ENCODE results near the gene SLC37A3. TPM values are rescaled to one million over a fixed set of nuclear protein-coding genes. Genes with fewer than 3 reads are reported as not detected.
A peak's percentile ranks its signal among the peaks of the same experiment; 100 is the strongest.

The SLC37A3 gene
- total RNA-seq: 10 to 100 TPM; 56.6 to 57.2 TPM
- 12.0 TPM for polyA plus RNA-seq

- Mint-ChIP-seq H3K36me3 (peaks cover 0 to 4% (median 1%) of the 10 kb centered on the region in 3 donors), H3K4me3 (peak within 1 kb of the TSS; percentile 88 to 96 (median 93)), H3K4me1 (peaks cover 14 to 30% (median 24%) of the 10 kb centered on the region in 3 donors), H3K27me3 (no peaks in the 10 kb centered on the region), H3K27ac (peak within 1 kb of the TSS; percentile 49 to 98 (median 90)), H3K9me3 (no peaks in the 10 kb centered on the region)
- ChIA-PET CTCF (interaction anchor here (0.6 to 1.0 kb wide), 2 partner anchors 13 to 97 kb away, joined by 3 to 4 read pairs; no protein-coding TSS in a partner anchor), POLR2A (interaction anchor here (0.5 to 1.7 kb wide), 4 partner anchors 14 to 1053 kb away, joined by 3 to 15 read pairs (median 5); no protein-coding TSS in a partner anchor)
- H3K4me1 ChIP-seq (ENCODE audit: insufficient read depth, low read length): peaks cover 7% of the 10 kb centered on the region
- H3K4me3 ChIP-seq (ENCODE audit: low read length): peak within 1 kb of the TSS; percentile 71
- H3K27ac ChIP-seq (ENCODE audit: low read depth, low read length): peak within 1 kb of the TSS; percentile 68
- no peaks in the 10 kb centered on the region for H3K9me3 ChIP-seq (ENCODE audit: low read length)
- peak; percentile 78 to 88 (median 83) for DNase-seq
- no peaks in the 10 kb centered on the region for H3K36me3 ChIP-seq (ENCODE audit: insufficient read depth, low read length)
- no peaks in the 10 kb centered on the region for H3K27me3 ChIP-seq (ENCODE audit: insufficient read depth, low read length, poor library complexity, severe bottlenecking)
Measured at GRCh38 chr7:140397784-140398750, at the start of gene SLC37A3. Gene SLC37A3 (minus strand): TSS chr7:140398530. CDS start chr7:140382526, 16,004 bp downstream.

GRCh38 chr7:140447841-140448240, 49.5 kb upstream of the SLC37A3 start:
- H3K27ac Mint-ChIP-seq: peak overlapping the region in 2 of 8 donors; percentile 18 to 29
- no peak for DNase-seq
- Histone ChIP-seq H3K4me1 (ENCODE audit: insufficient read depth, low read length) (no peaks in the 10 kb centered on the region), H3K9me3 (ENCODE audit: low read length) (no peaks in the 10 kb centered on the region), H3K27me3 (ENCODE audit: insufficient read depth, low read length, poor library complexity, severe bottlenecking) (no peaks in the 10 kb centered on the region), H3K4me3 (ENCODE audit: low read length) (no peak overlapping the region), H3K27ac (ENCODE audit: low read depth, low read length) (no peak overlapping the region), H3K36me3 (ENCODE audit: insufficient read depth, low read length) (peaks cover 3% of the 10 kb centered on the region)
- no peaks in the 10 kb centered on the region for H3K9me3 Mint-ChIP-seq
- peaks cover 0 to 11% (median 0%) of the 10 kb centered on the region in 3 donors for H3K36me3 Mint-ChIP-seq
- H3K27me3 Mint-ChIP-seq: no peaks in the 10 kb centered on the region
- CTCF ChIA-PET: no interaction called here
- peak overlapping the region in 2 of 7 donors; percentile 23 for H3K4me3 Mint-ChIP-seq
- POLR2A ChIA-PET: no interaction called here
- peaks cover 14 to 44% (median 28%) of the 10 kb centered on the region in 3 donors for H3K4me1 Mint-ChIP-seq

- Mint-ChIP-seq H3K4me1 (peaks cover 9 to 34% (median 18%) of the 10 kb centered on the region in 3 donors), H3K4me3 (no peak overlapping the region), H3K27ac (peak overlapping the region in 1 of 8 donors; percentile 52), H3K27me3 (no peaks in the 10 kb centered on the region), H3K36me3 (peaks cover 0 to under 1% (median 0%) of the 10 kb centered on the region in 3 donors), H3K9me3 (no peaks in the 10 kb centered on the region)
- Histone ChIP-seq H3K4me1 (ENCODE audit: insufficient read depth, low read length) (no peaks in the 10 kb centered on the region), H3K4me3 (ENCODE audit: low read length) (no peak overlapping the region), H3K36me3 (ENCODE audit: insufficient read depth, low read length) (no peaks in the 10 kb centered on the region), H3K9me3 (ENCODE audit: low read length) (no peaks in the 10 kb centered on the region), H3K27ac (ENCODE audit: low read depth, low read length) (no peak overlapping the region), H3K27me3 (ENCODE audit: insufficient read depth, low read length, poor library complexity, severe bottlenecking) (no peaks in the 10 kb centered on the region)
- no peak for DNase-seq
- POLR2A ChIA-PET: no interaction called here
- CTCF ChIA-PET: no interaction called here
Measured at GRCh38 chr7:140446467-140446866, 48.1 kb upstream of the SLC37A3 start.

GRCh38 chr7:140441519-140441918, 43.2 kb upstream of the SLC37A3 start:
- ChIA-PET CTCF (interaction anchor here (1.6 kb wide), 1 partner anchor 35 kb away, joined by 3 read pairs; no protein-coding TSS in a partner anchor), POLR2A (no interaction called here)
- Histone ChIP-seq H3K4me1 (ENCODE audit: insufficient read depth, low read length) (no peaks in the 10 kb centered on the region), H3K27me3 (ENCODE audit: insufficient read depth, low read length, poor library complexity, severe bottlenecking) (no peaks in the 10 kb centered on the region), H3K9me3 (ENCODE audit: low read length) (no peaks in the 10 kb centered on the region), H3K36me3 (ENCODE audit: insufficient read depth, low read length) (no peaks in the 10 kb centered on the region), H3K4me3 (ENCODE audit: low read length) (no peak overlapping the region), H3K27ac (ENCODE audit: low read depth, low read length) (no peak overlapping the region)
- H3K27me3 Mint-ChIP-seq: peaks cover 0 to under 1% of the 10 kb centered on the region in 2 donors
- H3K36me3 Mint-ChIP-seq: no peaks in the 10 kb centered on the region
- no peak overlapping the region for H3K27ac Mint-ChIP-seq
- H3K4me1 Mint-ChIP-seq: peaks cover 0 to under 1% (median 0%) of the 10 kb centered on the region in 3 donors
- H3K9me3 Mint-ChIP-seq: no peaks in the 10 kb centered on the region
- H3K4me3 Mint-ChIP-seq: no peak overlapping the region
- no peak for DNase-seq

GRCh38 chr7:140440593-140440992, 42.3 kb upstream of the SLC37A3 start:
- peaks cover 0 to 1% of the 10 kb centered on the region in 2 donors for H3K27me3 Mint-ChIP-seq
- POLR2A ChIA-PET: interaction anchor here (0.5 to 0.6 kb wide), 2 partner anchors 37 to 63 kb away, joined by 3 to 4 read pairs; no protein-coding TSS in a partner anchor
- CTCF ChIA-PET: interaction anchor here (0.7 kb wide), 1 partner anchor 15 kb away, joined by 3 read pairs; no protein-coding TSS in a partner anchor
- H3K4me3 Mint-ChIP-seq: no peak overlapping the region
- H3K27ac Mint-ChIP-seq: no peak overlapping the region
- H3K9me3 Mint-ChIP-seq: no peaks in the 10 kb centered on the region
- H3K4me1 Mint-ChIP-seq: no peaks in the 10 kb centered on the region
- no peak overlapping the region for H3K4me3 ChIP-seq (ENCODE audit: low read length)
- no peak for DNase-seq
- no peaks in the 10 kb centered on the region for H3K9me3 ChIP-seq (ENCODE audit: low read length)
- no peaks in the 10 kb centered on the region for H3K27me3 ChIP-seq (ENCODE audit: insufficient read depth, low read length, poor library complexity, severe bottlenecking)
- no peaks in the 10 kb centered on the region for H3K4me1 ChIP-seq (ENCODE audit: insufficient read depth, low read length)
- no peak overlapping the region for H3K27ac ChIP-seq (ENCODE audit: low read depth, low read length)
- H3K36me3 ChIP-seq (ENCODE audit: insufficient read depth, low read length): no peaks in the 10 kb centered on the region
- no peaks in the 10 kb centered on the region for H3K36me3 Mint-ChIP-seq

GRCh38 chr7:140439359-140439758, 41.0 kb upstream of the SLC37A3 start:
- Histone ChIP-seq H3K27me3 (ENCODE audit: insufficient read depth, low read length, poor library complexity, severe bottlenecking) (no peaks in the 10 kb centered on the region), H3K9me3 (ENCODE audit: low read length) (no peaks in the 10 kb centered on the region), H3K4me1 (ENCODE audit: insufficient read depth, low read length) (no peaks in the 10 kb centered on the region), H3K4me3 (ENCODE audit: low read length) (no peak overlapping the region), H3K36me3 (ENCODE audit: insufficient read depth, low read length) (no peaks in the 10 kb centered on the region), H3K27ac (ENCODE audit: low read depth, low read length) (no peak overlapping the region)
- Mint-ChIP-seq H3K36me3 (no peaks in the 10 kb centered on the region), H3K27me3 (peaks cover 0 to 1% of the 10 kb centered on the region in 2 donors), H3K27ac (no peak overlapping the region), H3K9me3 (no peaks in the 10 kb centered on the region), H3K4me1 (no peaks in the 10 kb centered on the region), H3K4me3 (no peak overlapping the region)
- ChIA-PET CTCF (interaction anchor here (0.9 kb wide), 1 partner anchor 39 kb away, joined by 3 read pairs; no protein-coding TSS in a partner anchor), POLR2A (no interaction called here)
- no peak for DNase-seq

GRCh38 chr7:140435252-140435895, 37.0 kb upstream of the SLC37A3 start:
- no peaks in the 10 kb centered on the region for H3K27me3 ChIP-seq (ENCODE audit: insufficient read depth, low read length, poor library complexity, severe bottlenecking)
- H3K27ac ChIP-seq (ENCODE audit: low read depth, low read length): no peak overlapping the region
- H3K9me3 ChIP-seq (ENCODE audit: low read length): no peaks in the 10 kb centered on the region
- DNase-seq: no peak
- Mint-ChIP-seq H3K36me3 (no peaks in the 10 kb centered on the region), H3K9me3 (no peaks in the 10 kb centered on the region), H3K27me3 (peaks cover 0 to 1% of the 10 kb centered on the region in 2 donors), H3K4me3 (no peak overlapping the region), H3K4me1 (no peaks in the 10 kb centered on the region), H3K27ac (no peak overlapping the region)
- no peak overlapping the region for H3K4me3 ChIP-seq (ENCODE audit: low read length)
- H3K36me3 ChIP-seq (ENCODE audit: insufficient read depth, low read length): no peaks in the 10 kb centered on the region
- ChIA-PET POLR2A (no interaction called here), CTCF (interaction anchor here (1.4 kb wide), 1 partner anchor 9 kb away, joined by 3 read pairs; no protein-coding TSS in a partner anchor)
- no peaks in the 10 kb centered on the region for H3K4me1 ChIP-seq (ENCODE audit: insufficient read depth, low read length)

Measured in CD8-positive, alpha-beta memory T cell (primary cell).